Liver (tissue), 9 donors: Measurements from ENCODE around the gene GRID1. TPM values are rescaled to one million over a fixed set of nuclear protein-coding genes. Genes with fewer than 3 reads are reported as not detected.

Experiments
- DNase-seq: peaks from one replicate; pipeline ENCODE4 v3.0.0-alpha.2; 2017; ENCODE audit warnings: low spot score
- H3K27ac ChIP-seq, 2 donors: one replicate each; pipeline ENCODE4 v1.7.0; 2013; ENCODE audit warnings: inconsistent platforms in 2 of 2, low read length in 2 of 2, control low read depth in 1 of 2, low read depth in 1 of 2, mild to moderate bottlenecking in 1 of 2
- H3K27me3 ChIP-seq, 4 donors: one replicate each; pipeline versions ENCODE4 v1.6.1 to v1.7.0; 2013; ENCODE audit warnings: low read length in 3 of 4, inconsistent platforms in 1 of 4, mild to moderate bottlenecking in 1 of 4, moderate library complexity in 1 of 4; ENCODE audit not compliant: control insufficient read depth in 4 of 4, insufficient read depth in 4 of 4
- H3K36me3 ChIP-seq, 4 donors: one replicate each; pipeline versions ENCODE4 v1.6.1 to v1.7.0; 2013; ENCODE audit warnings: low read length in 3 of 4, mild to moderate bottlenecking in 3 of 4, low read depth in 1 of 4, moderate library complexity in 1 of 4; ENCODE audit not compliant: control insufficient read depth in 4 of 4, insufficient read depth in 3 of 4
- H3K4me1 ChIP-seq, 4 donors: one replicate each; pipeline versions ENCODE4 v1.6.1 to v1.7.0; 2013; ENCODE audit warnings: low read length in 3 of 4, mild to moderate bottlenecking in 3 of 4, moderate library complexity in 1 of 4; ENCODE audit not compliant: control insufficient read depth in 4 of 4, insufficient read depth in 4 of 4
- H3K4me3 ChIP-seq, 3 donors: one replicate each; pipeline versions ENCODE4 v1.6.1 to v1.7.0; 2013; ENCODE audit warnings: low read length in 3 of 3, control low read depth in 1 of 3, low read depth in 1 of 3, mild to moderate bottlenecking in 1 of 3
- H3K9ac ChIP-seq, 2 donors: one replicate each; pipeline ENCODE4 v1.7.0; 2013; ENCODE audit warnings: low read length in 2 of 2, mild to moderate bottlenecking in 2 of 2, moderate library complexity in 2 of 2, control low read depth in 1 of 2, low read depth in 1 of 2
- H3K9me3 ChIP-seq, 4 donors: one replicate each; pipeline versions ENCODE4 v1.6.1 to v1.7.0; 2013; ENCODE audit warnings: low read length in 3 of 4; ENCODE audit not compliant: control insufficient read depth in 4 of 4
- ATF3 ChIP-seq: IDR thresholded peaks from 2 replicates; pipeline ENCODE4 v1.6.1; 2016; ENCODE audit warnings: antibody characterized with exemption
- CTCF ChIP-seq: fragments of 150-350 bp; IDR thresholded peaks from 2 replicates; pipeline ENCODE4 v1.5.1; 2017; ENCODE audit warnings: improper control_type of control experiment, low read depth, low read length; ENCODE audit not compliant: missing input control
- EGR1 ChIP-seq, 2 donors: IDR thresholded peaks; 2 replicates each; pipeline ENCODE4 v1.6.1; 2016 to 2018; ENCODE audit warnings: antibody characterized with exemption in 2 of 2, low read depth in 2 of 2
- FOXA2 ChIP-seq: IDR thresholded peaks from 2 replicates; pipeline ENCODE4 v1.6.1; 2016; ENCODE audit warnings: antibody characterized with exemption
- GABPA ChIP-seq, 2 donors: IDR thresholded peaks in 1 of 2; conservative IDR thresholded peaks in 1 of 2; 2 replicates each; pipeline ENCODE4 v1.6.1; 2016; ENCODE audit warnings: antibody characterized with exemption in 2 of 2, mild to moderate bottlenecking in 1 of 2, moderate library complexity in 1 of 2
- HNF4A ChIP-seq, 2 donors: conservative IDR thresholded peaks; 2 replicates each; pipeline ENCODE4 v1.6.1; 2016; ENCODE audit warnings: antibody characterized with exemption in 2 of 2, mild to moderate bottlenecking in 2 of 2
- HNF4G ChIP-seq: IDR thresholded peaks from 2 replicates; pipeline ENCODE4 v1.6.1; 2016; ENCODE audit warnings: antibody characterized with exemption
- JUND ChIP-seq, 2 donors: IDR thresholded peaks; 2 replicates each; pipeline ENCODE4 v1.6.1; 2016; ENCODE audit warnings: antibody characterized with exemption in 2 of 2
- MAX ChIP-seq: IDR thresholded peaks from 2 replicates; pipeline ENCODE4 v1.6.1; 2016; ENCODE audit warnings: antibody characterized with exemption
- NR2F2 ChIP-seq: IDR thresholded peaks from 2 replicates; pipeline ENCODE4 v1.6.1; 2016; ENCODE audit warnings: antibody characterized with exemption
- RAD21 ChIP-seq, 2 donors: IDR thresholded peaks; 2 replicates each; pipeline ENCODE4 v1.6.1; 2016; ENCODE audit warnings: antibody characterized with exemption in 2 of 2, mild to moderate bottlenecking in 2 of 2
- REST ChIP-seq: IDR thresholded peaks from 2 replicates; pipeline ENCODE4 v1.6.1; 2016; ENCODE audit warnings: antibody characterized with exemption, mild to moderate bottlenecking
- RXRA ChIP-seq, 2 donors: IDR thresholded peaks; 2 replicates each; pipeline ENCODE4 v1.6.1; 2017 to 2018; ENCODE audit warnings: antibody characterized with exemption in 2 of 2, mild to moderate bottlenecking in 1 of 2
- TAF1 ChIP-seq: conservative IDR thresholded peaks from 2 replicates; pipeline ENCODE4 v1.6.1; 2016; ENCODE audit warnings: antibody characterized with exemption, mild to moderate bottlenecking
- ZBTB33 ChIP-seq: IDR thresholded peaks from 2 replicates; pipeline ENCODE4 v1.6.1; 2016; ENCODE audit warnings: antibody characterized with exemption
- WGBS: extraction: QIAGEN DNeasy Blood & Tissue Kit; methylation state at CpG from one replicate; pipeline ENCODE4 v1.1.7; 2013; 5-methylcytosine and 5-hydroxymethylcytosine counted together
- polyA plus RNA-seq, 2 donors: library from polyadenylated mRNA; stranded (reverse) in 1 of 2; unstranded in 1 of 2; fragments of 200-250 nt in 1 of 2; fragments of >200 nt in 1 of 2; fragmentation: Nextera tagmentation in 1 of 2; extraction: Ambion mirVana in 1 of 2; gene quantifications; one replicate each; pipeline versions ENCODE4 v1.2.1 to v1.2.3, GENCODE V29; 2013 to 2015
- total RNA-seq, 2 donors: library from RNA; depleted of rRNA; stranded (reverse); fragments of >200 nt; gene quantifications; one replicate each; pipeline ENCODE4 v1.2.3, GENCODE V29; 2014
- donor health status: healthy.
- donor health status: healthy.
- donor health status: healthy.
- donor health status: healthy.
- donor health status: healthy.

Gene GRID1
- total and polyA plus RNA-seq, 4 donors: 0.09 to 0.17 (median 0.14) TPM; not detected in 1

GRCh38 chr10:86248062-86248461, 118.5 kb downstream of the GRID1 start:
- 86% methylated on average over 5 of the region's 5 CpGs for WGBS
- no peaks in the 10 kb centered on the region for H3K4me1 ChIP-seq
- no peaks in the 10 kb centered on the region for H3K27me3 ChIP-seq
- H3K9me3 ChIP-seq: no peaks in the 10 kb centered on the region
- H3K9ac ChIP-seq: no peak overlapping the region
- H3K27ac ChIP-seq: no peak overlapping the region
- TF ChIP-seq FOXA2: no peak
- no peak for TF ChIP-seq RAD21 (IDR thresholded peaks at IDR 0.05)
- no peak for TF ChIP-seq MAX
- TF ChIP-seq HNF4A (conservative IDR thresholded peaks at IDR 0.05): no peak
- no peak for TF ChIP-seq ATF3
- no peak overlapping the region for H3K4me3 ChIP-seq
- no peak for DNase-seq
- no peaks in the 10 kb centered on the region for H3K36me3 ChIP-seq

- Histone ChIP-seq H3K27ac (no peak overlapping the region), H3K9ac (no peak overlapping the region), H3K4me3 (no peak overlapping the region), H3K27me3 (no peaks in the 10 kb centered on the region), H3K9me3 (no peaks in the 10 kb centered on the region), H3K36me3 (no peaks in the 10 kb centered on the region), H3K4me1 (no peaks in the 10 kb centered on the region)
- DNase-seq: no peak
- WGBS: 95% methylated on average over 1 of the region's 1 CpG
- TF ChIP-seq REST: no peak
- TF ChIP-seq GABPA (IDR thresholded peaks at IDR 0.05 in 1 of 2, conservative IDR thresholded peaks at IDR 0.05 in 1 of 2): no peak
These were observed 119.0 kb downstream of the GRID1 start for GRCh38 chr10:86247588-86247987.

GRCh38 chr10:86247073-86247472, 119.5 kb downstream of the GRID1 start:
- no peak overlapping the region for H3K4me3 ChIP-seq
- H3K27ac ChIP-seq: no peak overlapping the region
- H3K9ac ChIP-seq: no peak overlapping the region
- no peaks in the 10 kb centered on the region for H3K9me3 ChIP-seq
- no peak for DNase-seq
- no peaks in the 10 kb centered on the region for H3K27me3 ChIP-seq
- H3K4me1 ChIP-seq: no peaks in the 10 kb centered on the region
- H3K36me3 ChIP-seq: no peaks in the 10 kb centered on the region
- 70% methylated on average over 1 of the region's 1 CpG for WGBS
- TF ChIP-seq REST (no peak), CTCF (no peak), EGR1 (IDR thresholded peaks at IDR 0.05; ENCODE audit: low read depth in 2 of 2) (no peak), RXRA (IDR thresholded peaks at IDR 0.05) (no peak), RAD21 (IDR thresholded peaks at IDR 0.05) (no peak), TAF1 (no peak), JUND (IDR thresholded peaks at IDR 0.05) (no peak), FOXA2 (no peak), HNF4A (conservative IDR thresholded peaks at IDR 0.05) (no peak), ATF3 (no peak), HNF4G (no peak), ZBTB33 (no peak), NR2F2 (no peak), MAX (no peak), GABPA (IDR thresholded peaks at IDR 0.05 in 1 of 2, conservative IDR thresholded peaks at IDR 0.05 in 1 of 2) (no peak)
